Activated CD8-positive, alpha-beta memory T cell treated with anti-CD3 and anti-CD28 coated beads for 4 hours (primary cell): Measurements from ENCODE around the gene PLAA.
A peak's percentile ranks its signal among the peaks of the same experiment; 100 is the strongest.

Experiments
- DNase-seq, 2 donors: peaks; one replicate each; pipeline ENCODE4 v3.0.0-alpha.2; 2020; ENCODE audit warnings: low read depth in 2 of 2

The PLAA gene

DNA sequence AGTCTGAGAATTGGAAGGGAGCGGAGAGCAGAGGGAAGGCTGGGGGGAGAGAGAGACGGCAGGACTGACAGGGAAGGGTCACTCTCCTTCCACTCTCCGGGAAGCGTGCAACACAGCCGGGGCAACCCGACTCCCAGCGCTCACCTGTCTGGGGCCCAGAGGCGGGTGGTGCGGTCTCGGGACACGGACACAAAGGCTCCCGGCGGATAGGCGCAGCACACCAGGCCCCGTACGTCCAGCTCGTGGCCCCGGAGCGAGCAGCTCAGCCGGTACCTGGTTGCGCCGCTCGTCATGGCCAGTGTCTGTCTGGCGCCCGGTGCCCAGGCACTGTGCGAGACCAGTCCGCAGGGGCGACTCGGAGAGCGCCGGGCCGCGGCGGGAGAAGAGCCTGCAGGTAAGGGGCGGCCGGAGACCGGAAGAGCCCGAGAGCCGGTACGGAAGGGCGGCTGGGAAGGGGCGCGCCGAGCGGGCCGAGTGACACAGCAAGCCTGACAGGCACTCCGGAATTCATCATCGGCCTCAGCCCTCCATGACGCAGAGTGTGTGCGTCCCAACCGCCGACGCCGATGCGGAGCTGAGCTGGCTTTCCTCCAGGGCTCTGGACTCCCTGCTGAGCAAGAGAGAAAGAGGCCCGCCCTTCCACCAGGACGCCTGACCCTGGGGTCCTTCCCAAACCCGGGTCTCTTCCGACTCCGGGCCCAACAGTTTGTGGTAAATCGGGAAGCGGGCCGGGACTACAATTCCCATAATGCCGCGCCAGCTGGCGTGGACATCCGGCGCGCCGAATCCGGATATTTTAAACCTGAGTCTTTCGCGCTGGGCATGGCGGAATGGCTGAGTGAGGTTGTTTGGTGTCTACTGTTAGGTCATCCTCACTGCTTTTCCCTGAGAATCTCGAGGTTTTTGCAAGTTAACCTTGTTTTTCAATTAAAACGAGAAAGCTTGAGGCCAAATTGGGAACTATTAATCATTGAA lies at the start of gene PLAA:
TSS of gene PLAA (minus strand) at position 490 of the 975 bp plus-strand sequence. CDS start at position 293, 197 bp downstream.
- DNase-seq = peak; percentile 65 to 72

DNA sequence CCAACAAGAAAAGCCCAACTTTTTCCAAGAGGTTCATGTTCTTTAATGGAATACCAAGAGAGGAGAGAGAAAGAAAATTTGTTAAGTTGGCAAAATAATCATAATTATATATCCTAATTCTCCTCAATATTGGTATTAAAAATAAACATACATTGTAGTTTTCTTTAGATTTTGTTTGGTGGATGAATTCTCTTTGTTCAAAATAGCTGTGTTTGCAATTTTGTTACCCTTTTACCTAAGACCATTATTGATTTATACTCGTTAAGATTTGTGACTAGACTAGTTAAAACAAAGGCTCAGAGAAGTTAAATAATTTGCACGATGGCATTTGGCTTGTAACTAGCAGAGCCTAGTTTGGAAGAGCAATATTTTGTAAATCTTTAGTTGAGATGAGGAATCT lies 48.8 kb upstream of the PLAA start:
- DNase-seq = no peak

DNA sequence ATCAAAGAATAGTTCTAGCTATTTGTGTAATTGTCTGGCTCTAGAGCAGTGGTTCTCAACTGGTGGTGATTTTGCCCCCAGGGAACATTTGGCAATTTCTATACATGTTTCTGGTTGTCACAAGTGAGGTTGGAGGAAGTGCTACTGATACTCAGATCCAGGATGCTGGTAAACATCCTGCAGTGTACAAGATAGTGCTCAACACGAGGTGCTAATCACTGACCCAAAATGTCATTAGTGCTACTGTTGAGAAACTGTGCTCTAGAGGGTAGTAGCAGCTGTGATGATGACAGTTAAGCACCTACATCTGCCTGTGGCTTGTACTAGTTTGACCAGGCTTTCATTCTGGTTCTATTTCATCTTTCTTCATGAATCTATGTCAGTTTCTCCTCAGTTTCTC lies 36.3 kb upstream of the PLAA start:
- no peak for DNase-seq

DNA sequence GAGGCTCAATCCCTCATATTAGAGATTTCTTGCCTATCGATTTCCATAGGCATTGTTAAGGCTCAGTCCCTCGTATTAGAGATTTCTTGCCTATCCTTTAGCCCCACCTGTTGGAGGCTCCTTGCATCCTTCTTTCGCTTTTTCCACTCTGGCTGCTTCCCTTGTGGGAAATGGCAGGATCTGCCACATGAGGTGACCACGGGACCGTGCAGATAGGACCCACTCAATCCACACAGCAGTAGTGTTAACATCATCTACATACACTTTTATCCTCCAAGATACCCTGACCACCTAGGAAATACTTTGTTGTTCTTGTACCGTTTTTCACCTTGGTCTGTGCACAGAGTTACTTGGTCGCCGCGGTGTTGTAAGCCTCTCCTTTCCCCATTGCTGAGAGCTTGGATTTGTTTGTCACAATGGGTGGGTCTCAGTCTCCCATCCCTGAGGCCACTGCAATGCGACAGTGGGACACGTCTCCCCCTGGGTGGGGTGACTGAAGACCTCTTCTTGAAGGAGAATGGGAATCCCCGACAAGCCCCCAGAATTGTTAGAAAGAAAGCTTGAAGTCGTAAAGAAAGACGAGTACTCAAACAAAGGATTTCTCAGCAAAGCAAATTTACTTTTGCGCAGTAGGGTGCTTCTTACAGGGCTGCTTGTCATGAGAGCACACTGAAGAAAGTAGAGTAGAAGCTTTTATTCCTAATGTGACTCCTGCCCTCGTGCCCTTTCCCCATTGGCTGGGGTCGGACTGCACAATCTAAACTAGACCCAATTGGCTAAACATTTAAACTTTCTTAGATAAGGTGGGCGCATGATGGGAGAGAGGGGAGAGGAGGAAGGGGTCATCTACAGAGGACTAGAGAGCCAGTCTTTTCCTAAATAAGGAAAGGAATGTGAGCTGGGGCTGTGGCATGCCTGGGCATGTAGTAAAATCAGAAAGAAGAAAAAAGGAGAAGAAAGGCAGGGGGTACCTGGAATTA lies 29.0 kb upstream of the PLAA start:
- DNase-seq = no peak

DNA sequence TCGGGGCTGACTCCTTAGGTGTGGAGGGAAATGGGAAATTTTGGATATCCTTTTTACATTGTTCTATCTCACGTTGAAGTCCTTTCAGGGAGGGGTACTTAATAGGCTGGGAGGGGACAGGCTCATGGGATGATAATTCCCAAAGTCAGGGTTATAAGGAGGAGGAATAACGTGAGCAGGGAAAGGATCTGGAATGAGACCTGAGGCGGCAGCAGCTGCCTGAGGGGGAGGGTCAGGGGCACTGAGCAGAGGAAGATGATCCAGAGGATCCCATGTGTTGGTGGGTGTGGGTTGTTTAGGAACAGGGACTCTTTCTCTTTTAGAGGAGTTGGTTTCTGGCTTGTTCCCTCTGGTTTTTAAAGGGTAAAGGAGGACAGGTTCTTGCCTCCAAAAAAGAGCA lies 27.9 kb upstream of the PLAA start:
- no peak for DNase-seq

DNA sequence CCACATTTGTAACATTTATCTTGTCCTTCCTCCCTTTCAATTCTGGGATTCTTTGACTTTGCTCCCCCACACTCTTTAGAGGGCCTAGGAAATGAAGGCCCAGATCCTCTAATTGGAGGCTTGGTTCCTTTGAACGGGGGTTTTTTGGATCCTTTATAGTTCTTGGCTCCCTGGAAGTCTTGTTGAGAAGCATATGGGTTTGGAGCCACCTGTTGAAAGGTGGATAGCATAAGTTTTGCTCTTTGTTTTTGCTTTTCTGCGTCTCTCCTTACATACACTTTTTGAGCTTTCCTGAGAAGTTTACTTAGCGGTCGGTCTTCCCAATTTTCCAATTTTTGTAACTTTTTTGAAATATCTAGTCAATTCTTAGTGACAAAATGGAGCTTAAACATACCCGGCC lies 26.9 kb upstream of the PLAA start:
- DNase-seq = no peak

DNA sequence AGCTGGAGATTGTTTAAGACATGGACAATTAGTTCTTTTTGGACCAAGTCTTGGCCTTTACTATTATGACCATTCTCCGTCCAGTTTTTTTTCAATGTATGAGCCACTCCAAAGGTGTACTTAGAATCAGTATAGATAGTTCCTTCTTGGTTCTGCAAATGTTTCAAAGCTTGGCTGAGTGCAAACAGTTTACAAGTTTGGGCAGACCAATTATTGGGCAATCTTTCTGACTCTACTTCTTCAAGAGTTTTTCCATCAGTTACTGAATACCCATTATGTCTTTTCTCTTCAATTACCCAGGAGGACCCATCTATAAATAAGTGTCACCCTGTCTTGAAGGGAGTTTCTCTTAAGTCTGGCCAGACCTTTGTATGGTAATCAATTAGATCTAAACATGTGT lies 24.7 kb upstream of the PLAA start:
- no peak for DNase-seq

DNA sequence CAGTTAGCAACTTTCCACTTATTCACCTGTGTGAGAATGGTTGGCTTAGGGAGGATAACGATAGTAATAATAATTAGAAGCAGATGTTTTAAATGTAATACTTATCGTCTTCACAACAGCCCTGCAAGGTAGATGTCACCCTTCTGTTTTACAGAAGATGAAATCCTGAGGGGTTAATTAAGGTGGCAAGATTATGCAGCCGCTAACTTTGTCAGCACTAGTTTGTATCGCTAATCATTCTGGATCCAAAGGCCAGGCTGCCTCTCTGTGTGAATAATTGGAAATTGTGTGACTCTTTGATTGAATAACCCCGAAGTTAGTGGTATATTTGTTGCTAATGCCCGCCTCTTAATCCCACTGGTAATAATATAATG lies 9.8 kb upstream of the PLAA start:
- DNase-seq = no peak

DNA sequence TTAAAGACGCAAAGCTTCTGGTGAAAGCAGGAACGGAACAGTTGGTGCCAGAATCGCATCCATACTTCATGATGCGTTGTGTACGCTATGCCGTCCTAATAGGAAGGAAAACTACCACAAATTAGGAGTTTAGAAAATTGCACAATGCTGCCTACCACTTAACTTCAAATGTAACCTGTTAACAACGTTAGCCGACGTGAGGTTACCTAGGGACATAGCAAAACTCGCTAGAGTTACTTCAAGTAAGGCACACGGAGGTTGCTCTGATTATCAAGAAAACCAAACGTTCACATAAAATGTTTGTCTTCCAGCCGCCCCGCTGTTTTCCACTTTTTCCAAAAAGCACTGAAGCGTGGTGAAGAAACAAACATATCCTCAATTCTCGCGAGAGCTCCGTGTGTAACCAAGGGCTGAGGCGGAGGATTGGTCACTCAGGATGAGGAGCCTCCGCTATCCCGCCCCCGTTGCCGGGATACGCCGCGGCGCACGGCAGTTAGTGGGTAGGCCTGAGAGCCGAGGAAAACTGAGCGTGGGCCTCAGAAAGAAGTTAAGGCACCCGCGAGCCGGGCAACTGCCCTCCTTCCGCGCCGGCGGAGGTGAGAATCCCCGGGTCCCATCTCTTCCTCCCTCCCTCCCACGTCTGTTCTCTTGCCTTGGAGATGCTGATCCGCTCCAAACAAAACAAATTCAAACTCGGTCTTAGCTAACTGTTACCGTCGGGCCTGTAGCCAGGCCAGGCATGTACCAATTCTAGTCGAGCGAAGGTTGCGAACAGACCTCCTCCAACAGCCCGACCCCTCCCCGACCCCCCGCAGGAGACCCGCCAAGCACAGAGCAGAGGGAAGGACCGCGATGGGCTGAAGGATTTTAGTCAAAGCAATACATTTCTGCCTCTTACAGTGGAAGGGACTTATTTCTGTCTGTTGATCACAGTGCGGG lies 9.1 kb upstream of the PLAA start, which contains the start of gene IFT74:
TSS of gene IFT74 (plus strand) at position 492 of the 939 bp plus-strand sequence. CDS start 5,556 bp downstream, outside the sequence.
- peak; percentile 83 to 90 for DNase-seq

DNA sequence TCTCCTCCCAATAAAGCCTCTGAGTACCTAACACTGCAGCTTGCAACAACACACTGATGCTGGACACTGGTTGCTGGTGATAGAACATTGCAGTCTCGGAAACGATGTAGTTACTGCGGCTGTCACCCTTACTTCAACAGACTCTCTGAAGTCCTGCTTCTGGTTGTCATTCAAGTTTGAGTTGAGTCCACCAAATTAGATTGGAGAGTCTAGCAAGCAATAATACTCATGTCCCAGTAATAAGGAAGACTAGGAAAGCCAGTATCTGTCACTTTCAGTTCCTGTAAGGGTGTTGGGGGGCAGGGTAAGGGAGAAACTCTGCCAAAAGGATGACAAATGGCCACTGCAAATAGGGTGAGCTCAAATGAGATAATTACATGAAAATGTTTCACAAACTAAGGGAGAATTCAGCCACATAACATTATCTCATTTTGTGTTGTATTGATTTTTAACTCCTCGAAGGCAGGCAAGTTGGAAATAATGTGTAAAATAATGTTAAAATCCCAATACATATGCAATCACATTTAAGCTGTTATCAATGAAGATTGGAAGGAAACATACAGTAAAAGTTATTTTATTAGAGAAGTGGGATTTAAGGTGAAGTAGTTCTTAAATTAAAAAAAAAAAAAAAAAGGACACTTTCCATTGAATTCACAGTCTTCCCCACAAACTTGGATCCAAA lies 8.3 kb upstream of the PLAA start:
- DNase-seq = no peak

DNA sequence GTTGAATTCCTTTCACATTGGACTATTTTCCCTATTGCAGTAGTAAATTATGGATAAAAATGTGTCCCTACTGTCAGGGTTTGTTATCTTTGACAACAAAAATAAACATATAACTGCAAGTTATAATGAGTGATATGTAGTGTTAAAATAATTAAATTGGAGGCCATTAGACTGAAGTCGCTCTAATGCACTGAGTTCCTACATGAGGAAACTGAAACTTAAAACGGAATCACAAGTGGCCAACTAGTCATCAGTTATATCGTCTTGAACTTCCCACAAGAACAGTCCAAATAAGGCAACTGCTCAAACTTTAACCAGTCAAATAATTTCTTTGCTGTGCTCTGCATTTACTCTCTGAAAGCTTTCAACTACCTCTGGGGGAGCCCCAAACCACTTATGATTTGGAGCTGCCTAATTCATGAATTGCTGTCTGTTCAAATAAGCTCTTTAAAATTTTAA lies 7.0 kb upstream of the PLAA start:
- DNase-seq = no peak

DNA sequence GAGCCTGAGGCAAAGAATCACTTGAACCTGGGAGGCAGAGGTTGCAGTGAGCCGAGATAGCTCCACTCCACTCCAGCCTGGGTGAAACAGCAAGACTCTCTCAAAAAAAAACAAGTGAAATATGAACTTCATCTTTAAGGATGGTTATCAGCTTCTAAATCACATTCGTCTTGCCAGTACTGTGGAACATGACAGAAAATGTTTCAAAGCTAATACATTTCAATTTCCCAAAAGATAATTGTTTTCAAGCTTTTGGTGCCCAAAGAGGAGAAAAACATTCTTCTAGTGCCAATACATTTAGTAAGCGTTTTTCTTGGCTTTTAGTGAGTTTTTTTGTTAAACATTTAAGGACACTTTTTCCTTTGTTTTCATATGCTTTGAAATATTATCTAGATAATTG lies 4.8 kb upstream of the PLAA start:
- no peak for DNase-seq

DNA sequence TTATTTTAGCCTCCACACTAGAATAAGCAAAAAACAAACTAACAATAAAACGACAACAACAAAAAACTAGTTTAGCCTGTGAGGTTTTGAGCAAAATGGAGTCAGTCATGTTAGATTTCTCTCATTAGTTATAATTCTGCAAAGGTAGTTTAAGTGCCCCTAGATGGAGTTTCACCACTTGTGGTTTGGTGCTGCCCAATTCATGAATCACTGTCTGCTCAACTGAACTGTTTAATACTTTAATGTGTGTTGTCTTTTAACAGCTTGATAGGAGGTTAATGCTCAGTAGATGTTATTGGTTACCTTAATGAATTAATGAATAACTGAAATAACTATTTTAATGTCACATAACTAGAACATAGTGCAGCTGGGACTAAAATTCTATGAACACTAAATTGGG lies 3.5 kb upstream of the PLAA start:
- DNase-seq = no peak

DNA sequence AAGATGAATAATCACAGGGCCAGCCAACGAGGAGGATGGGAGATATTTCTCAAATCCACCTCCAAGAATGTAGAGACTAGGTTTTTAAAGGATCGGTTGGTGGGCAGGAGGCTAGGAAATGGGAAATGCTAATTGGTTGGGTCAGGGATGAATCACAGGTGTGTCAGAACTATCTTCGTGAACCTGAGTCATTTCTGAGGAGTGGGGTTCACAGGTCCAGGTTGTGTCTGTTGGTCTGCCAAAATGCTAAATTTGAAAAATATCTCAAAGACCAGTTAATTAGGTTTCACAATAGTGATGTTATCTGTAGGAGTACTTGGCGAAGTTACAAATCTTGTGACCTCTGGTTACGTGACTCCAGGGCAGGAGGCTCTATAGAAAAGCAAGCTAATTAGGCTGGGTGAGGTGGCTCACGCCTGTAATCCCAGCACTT lies 2.6 kb upstream of the PLAA start:
- DNase-seq = no peak

DNA sequence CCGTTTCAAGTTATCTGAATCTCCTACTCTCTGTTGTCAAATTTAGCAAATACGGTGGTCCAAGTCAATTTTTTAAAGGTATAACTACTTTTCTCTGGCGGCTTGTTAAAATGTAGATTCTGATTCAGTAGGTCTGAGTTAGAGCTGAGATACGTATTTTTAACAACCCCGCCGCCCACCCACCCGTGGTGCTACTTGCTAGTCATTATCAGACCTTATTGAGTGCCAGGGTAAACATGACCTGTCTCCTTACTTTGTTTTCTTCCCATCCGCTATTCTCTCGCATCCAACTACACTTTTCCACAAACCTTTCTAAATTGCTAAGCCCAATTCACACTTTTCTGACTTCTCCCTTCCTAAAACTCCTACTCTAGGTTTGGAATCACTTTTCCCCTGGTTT lies 694 bp upstream of the PLAA start:
- DNase-seq = no peak

DNA sequence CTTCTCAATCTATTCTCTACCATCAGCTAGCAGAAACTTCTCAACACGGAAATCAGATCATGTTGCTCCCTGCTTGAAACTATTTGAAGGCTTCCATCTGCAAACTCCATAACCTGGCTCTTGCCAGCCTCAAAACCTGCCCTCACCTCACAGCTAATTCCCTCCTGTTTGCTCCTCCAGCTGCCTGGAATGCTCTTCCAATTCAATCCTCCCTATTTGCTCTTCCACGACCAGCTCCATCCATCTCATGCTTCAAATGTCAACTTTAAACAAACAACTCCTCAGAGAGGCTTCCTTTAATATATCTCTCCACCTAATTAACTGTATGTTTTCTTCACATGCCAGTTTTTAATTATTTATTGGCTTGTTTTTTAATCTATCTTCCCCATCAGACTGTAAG lies 1.5 kb downstream of the PLAA start:
- no peak for DNase-seq

DNA sequence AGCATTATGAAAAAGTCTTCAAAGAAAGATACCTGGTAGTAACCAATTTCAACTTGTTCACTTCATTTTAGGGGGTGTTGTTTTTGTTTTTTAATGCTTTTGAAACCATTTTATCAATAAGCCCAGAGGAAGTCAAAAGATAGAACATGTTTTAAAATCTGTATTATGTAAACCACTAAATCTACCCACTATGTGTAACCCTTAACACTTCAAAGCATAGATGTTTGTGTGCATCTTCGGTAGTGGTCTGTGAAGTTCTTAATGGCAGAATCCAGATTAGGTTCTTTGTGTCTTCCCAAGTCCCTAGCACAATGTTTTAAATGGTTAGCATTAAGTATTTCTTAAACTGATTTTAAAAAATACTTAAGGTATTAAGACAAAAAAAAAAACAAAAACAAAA lies 6.3 kb downstream of the PLAA start:
- no peak for DNase-seq

DNA sequence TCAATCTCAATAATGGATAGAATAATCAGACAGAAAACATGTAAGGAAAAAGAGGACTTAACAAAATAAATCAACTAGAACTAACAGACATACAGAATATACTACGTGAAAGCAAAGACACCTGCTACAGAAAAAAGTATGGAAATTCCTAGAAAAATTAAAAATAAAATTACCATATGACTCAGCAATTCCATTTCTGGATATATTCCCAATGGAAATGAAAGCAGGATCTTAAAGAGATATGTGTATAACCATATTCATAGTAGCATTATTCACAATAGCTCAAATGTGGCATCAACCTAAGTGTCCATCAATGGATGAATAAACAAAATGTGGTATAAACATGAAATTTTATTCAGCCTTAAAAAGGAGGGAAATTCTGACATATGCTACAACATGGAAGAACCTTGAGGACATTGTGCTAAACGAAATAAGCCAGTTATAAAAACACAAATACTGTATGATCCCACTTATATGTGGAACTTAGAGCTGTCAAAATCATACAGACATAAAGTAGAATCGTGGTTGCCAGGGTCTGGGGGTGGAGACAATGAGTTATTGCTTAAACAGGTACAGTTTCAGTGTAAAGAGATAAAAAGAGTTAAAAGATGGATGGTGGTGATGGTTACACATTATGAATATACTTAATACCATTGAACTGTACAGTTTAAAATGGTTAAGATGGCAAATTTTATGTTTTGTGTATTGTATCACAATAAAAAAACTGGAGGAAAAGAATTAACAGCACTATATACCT lies 6.9 kb downstream of the PLAA start:
- DNase-seq = no peak

DNA sequence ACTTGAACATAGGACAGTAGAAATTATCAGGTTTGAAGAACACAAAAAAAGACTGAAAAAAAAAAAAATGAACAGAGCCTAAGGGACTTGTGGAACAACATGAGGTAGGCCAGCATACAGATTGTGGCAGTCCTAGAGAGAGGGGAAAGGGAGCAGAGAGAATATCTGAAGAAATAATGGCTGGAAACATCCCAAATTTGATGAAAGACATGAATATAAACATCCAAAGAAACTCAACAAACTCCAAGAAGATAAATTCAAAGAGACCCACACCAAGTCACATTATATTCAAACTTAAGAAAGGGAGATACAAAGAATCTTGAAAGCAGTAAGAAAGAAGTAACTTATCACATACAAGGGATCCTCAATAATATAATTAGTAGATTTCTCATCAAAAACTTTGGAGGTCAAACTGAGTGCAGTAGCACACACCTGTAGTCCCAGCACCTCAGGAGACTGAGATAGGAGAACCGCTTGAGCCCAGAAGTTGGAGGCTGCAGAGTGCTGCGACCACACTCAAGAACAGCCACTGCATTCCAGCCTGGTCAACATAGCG lies 9.1 kb downstream of the PLAA start:
- DNase-seq = no peak
